SIG-M5 (cell line): Measurements from ENCODE around the gene C2orf66.

Source experiments
- DNase-seq: peaks from one replicate; lab custom pipeline; 2025; lab: John Stamatoyannopoulos, UW

The C2orf66 gene

DNA sequence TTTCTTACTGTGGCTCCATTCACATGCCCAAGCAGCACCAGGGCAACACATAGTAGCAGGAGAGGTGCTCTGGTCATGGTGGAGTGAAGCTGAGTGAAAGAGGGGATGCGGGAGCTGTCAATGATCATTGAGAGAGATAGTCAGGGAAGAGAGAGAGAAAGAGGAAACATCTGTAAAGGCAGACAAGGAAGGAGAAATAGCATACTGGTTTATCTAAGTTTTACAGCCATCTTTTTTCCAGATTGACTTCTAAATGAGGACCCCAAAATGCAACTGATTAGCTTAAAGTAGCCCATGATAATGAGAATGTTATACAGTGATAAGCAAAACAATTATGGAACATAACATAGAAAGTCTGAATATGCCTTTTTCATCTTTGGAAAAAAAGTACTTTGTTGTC, at the start of gene C2orf66:
Gene C2orf66 (minus strand): TSS at position 96 of the 400 bp plus-strand sequence. CDS start 19 bp downstream, at position 77.
- DNase-seq, result no peak

DNA sequence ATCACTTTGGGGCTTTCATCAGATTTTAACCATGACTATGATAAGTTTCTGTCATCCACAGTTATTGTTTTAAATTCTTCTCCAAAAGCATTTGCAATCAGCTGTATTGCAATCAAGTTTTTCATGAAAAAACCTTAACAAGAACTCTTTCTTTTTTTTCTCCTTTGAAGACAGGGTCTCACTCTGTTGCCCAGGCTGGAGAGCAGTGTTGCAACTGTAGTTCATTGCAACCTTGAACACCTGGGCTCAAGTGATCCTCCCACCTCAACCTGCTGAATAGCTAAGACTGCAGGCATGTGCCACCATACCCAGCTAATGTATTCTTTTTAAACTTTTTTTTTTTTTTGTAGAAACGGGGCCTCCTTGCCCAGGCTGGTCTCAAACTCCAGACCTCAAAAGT, 45.5 kb upstream of the C2orf66 start:
- DNase-seq, result no peak

DNA sequence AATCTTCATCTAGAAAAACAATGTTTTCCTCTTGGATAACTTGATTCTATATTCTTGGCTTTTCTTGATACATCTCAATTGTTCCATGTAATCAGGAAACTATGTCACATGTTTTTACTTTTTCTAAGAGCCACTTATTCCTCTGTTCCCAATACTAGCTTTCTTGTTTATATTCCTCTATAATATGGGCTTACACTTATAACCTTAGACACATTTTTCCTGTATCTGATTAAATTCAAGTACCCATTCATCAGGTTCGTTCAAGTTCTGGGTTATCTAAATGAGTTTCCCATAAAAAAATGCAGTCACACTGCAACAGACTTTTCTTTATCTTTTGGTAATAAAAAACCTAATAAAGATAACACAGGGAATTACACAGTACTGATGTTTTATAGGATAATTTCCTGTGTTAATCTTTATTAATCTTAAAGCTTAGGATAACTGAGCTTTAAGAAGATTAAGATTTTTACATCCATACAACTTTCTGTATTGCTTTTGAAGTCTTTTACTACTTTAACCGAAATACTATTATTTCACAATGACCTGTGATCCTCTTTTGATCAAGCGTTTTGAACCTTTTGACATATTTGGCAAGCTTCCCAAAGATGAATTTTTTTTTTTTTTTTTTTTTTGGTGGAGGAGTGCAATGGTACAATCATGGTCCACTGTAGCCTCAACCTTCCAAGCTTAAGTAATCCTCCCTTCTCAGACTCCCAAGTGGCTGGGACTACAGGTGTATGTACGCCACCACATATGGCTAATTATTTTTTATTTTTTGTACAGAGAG, 44.3 kb upstream of the C2orf66 start:
- no peak for DNase-seq

DNA sequence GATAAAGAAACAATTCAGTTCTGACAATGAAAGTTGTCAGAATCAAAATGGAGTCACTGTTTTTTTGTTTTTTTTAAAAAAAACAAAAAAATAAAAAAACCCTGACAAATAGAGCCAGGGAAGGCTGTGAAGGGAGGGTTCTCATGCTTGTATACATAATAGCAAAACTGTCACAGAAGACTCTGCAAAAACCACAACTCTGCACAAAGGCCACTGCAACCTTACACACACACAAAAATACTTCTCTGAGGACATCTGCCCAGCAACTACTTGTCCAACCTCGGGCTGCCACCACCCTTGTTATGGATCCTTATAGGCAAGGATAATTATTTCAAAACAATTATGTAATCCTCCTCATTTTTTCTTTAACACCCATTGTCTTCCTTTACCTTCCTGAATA, 41.9 kb upstream of the C2orf66 start:
- DNase-seq, result no peak

DNA sequence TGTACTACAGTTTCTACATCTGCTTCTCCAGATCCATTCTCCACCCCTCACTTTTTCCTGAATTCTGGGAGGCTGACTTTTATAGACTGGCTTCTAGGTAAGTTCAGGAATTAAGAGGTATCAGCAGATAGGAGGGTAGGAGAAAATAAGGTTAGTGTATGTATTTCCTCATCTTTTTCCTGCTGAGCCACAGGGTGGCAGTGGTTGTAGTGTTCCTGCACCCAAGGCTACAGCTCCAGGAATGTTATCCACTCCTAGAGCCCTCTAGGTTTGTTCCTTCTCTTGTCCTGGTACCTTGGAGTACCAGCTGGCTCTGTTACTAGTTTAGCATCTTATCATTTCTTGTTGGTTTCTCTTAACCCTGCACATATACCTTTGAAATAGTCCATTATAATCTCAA, 40.7 kb upstream of the C2orf66 start:
- no peak for DNase-seq

DNA sequence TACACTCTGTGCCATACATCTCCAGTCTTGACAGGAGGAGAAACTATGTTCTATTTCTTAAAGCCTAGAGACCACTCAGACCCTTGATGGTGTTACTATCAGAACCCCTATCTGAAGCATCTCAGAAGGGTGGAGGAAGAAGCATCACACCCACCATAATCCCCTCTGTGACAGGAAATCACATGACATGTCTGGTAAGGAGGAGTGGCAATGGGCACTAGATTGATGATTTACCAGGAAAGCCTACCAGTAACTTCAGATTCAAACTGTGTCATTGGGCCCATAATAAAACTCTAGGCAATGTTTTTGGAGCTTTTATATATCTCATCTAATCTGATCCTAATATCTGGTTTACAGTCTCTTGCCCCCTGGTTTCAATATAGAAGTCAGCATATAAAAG, 37.1 kb upstream of the C2orf66 start:
- DNase-seq, result no peak

DNA sequence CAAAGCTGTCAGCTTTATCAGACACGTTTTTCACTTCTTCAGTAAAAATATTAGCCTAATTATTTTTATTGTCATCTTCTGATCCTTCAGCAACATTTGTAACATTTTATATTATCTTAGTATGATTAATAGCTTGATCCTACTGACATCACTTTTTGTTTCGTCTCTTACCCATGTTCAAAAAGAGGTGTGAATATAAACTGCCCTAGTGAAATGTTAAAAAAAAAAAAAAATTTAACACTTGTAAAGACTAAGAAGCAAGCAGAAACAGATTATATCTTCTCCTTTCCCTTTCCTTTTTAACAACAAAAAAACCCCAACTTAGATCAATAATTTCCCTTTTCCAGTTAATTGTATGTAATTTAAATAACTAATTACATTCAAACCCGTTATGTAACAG, 36.2 kb upstream of the C2orf66 start:
- DNase-seq, result no peak

DNA sequence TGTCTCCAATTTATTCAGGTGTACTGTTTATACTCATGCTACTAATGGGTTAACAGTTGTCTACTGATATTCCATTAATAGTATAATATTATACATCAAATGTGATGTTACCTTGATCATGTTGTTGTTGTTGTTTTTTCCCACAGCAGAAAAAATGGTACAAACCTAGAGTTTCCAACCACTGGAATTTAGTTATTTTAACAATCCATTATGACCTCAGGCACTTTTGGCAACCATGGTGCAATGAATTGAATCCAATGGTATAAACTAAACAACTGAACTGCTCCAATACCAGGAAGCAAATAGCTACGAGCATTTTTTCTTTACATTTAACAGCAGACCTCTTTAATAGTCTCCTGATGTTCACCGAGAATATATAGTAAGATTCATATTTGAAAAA, 31.0 kb upstream of the C2orf66 start:
- no peak for DNase-seq

DNA sequence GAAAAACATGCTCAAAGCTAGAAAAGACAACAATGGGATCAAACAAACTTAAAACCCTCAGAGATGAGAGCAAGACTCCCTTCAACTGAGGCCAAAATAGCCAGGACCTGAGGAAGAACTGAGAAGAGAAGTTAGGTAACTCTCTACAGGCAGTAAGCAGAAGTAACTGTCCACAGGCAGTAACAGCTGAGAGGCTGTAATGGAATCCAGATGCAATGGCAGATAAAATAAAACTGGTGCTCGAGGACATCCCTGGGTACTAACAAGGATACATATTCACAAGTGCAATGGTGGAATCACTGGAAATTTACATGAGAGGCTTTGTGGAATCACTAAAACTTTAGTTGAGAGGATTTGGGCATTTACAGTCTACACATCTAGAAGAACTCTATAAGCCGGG, 30.4 kb upstream of the C2orf66 start:
- no peak for DNase-seq

DNA sequence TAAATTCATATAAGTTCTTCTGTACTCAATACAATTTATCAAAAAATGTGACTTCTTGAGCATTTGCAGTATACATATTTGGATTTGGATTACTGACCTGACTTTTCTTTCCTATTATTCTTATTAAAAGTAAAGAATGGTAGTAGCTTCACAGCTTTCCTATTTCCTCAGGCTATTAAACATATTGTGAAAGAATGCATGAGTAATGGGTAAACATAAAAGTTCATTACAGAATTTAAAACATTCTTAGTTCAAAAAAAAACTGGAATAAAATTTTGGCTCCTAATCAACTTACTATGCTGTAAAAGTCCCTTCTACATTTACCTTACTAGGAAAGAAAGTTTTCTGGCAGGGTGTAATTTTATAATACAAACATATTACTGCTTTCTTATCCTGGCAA, 27.3 kb upstream of the C2orf66 start:
- DNase-seq, result no peak

DNA sequence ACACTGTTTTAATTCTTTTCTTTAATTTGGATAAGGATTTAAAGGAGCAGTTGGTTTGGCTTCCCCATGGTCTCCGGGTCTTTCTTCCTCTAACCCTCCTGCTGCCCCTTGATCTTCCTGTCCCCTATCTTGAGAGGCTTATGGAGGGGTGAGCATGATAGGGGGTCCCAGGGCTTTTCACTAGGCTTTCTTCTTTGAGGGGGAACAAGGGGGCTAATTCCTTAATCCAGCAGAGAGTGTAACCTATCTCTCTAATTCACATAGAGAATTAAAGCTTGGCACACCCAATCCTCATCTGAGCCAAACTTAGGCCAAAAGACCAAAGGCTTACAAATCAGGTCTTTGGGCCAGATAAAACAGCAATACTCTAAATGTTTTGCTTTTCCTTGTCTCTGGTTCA, 21.5 kb upstream of the C2orf66 start:
- DNase-seq, result no peak

DNA sequence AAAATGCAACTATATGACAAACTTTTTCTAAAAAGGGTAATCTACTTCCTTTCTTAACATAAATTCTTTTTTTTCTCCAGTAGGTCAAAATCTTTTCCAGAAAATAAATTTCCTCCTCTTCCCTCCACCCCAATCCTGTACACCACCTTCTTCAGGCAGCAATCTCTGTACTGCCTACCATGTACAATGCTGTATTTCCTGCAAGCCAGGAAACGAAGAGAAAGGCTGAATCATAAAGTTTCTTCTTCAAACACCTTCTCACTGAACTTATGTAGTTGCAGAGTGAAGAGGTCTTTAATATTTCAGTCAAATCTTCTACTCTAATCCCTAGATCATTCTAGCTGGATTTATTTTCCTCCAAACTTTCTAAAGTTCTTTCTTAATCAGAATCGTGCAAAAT, 18.2 kb upstream of the C2orf66 start:
- DNase-seq, result no peak

DNA sequence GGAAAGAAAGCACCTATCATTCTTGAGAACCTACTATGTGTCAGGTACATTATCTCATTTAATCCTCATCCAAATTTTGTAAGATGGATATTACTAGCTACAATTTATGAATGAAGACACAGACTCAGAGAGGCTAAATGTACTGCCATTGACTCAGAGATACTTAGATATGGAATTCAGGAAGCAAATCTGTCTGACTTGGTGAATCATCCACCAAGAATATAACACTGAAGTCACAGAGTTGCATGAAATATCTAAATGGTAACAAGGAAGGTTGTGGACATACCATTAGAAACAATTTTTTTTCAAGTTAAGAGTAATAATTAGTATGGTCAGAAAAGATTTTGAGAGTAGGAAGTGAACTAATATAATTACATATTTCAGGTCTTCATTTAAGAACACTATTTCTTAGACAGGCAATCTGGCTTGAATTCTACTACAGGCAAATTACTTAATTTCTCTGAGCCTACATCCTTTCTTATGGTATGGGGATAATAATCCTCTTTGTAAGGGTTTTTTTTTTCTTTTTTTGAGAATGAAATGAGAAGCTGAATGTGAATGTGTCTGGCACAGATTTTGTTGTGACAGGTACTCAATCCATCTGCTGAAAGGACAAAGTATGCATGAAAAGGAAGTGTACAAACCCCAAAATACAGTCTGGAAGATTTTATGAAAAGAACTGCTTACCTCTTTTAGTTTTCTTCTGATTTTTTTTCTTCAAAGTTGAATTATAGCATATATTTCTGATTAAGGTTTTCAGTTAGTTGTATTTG, 14.8 kb upstream of the C2orf66 start:
- DNase-seq, result no peak

DNA sequence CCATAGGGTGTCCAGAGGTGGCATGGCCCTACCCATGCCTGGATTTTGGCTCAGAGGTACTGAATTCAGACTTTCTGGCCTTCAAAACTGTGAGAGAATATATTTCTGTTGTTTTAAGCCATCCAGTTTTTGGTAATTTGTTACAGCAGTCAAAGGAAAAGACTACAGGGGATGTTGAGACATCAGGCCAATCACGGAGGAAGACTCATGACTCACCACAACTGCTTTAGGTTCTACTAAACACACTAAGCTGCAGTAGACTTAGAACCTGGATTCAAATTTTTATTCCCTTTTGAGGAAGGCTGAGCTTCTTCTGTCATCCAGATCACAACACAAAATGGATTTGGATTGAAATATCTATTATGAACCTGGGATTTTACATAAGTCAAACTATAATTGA, 12.0 kb upstream of the C2orf66 start:
- no peak for DNase-seq

DNA sequence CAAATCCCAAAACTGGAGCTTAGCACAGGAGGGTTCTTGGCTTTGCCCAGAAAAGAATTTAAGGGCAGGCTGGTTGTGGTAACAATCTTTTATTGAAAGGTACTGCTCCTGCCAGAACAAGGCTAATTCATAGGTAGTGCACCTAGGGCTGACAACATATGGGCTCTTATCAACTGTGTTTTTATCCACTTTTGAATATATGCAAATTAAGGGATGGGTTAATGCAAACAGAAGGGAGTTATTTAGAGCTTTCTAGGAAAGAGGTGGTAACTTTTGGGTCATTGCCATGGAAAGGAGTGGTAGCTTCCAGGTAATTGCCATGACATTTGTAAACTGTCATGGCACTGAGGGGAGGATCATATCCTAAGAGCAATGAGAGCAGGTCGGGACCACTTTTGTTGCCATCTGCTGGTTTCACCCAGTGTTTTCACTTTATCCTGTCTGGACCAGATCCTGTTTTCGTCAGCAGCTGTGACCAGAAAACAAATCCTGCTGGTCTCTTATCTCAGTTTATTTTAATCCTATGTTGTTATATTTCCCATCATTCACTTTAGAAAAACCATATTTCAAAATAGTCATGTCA, 981 bp downstream of the C2orf66 start:
- no peak for DNase-seq

DNA sequence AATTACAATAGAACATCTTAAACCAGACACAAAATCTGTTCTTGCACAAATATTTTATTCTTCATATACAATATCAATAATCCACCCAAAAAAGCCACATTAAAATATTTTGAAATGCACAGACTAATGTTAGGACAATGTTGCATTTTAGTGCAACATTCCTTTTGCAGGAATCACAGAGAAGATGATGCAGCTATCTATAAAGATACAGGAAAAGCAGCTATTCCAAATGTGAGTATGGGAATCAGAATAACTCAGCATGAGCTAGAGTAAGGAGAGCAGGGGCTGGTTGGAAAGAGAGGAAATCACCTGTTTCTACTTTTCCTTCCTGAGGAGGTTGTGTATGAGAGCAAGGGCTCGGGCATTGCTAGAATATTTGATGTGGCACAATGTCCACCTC, 4.8 kb downstream of the C2orf66 start:
- no peak for DNase-seq

DNA sequence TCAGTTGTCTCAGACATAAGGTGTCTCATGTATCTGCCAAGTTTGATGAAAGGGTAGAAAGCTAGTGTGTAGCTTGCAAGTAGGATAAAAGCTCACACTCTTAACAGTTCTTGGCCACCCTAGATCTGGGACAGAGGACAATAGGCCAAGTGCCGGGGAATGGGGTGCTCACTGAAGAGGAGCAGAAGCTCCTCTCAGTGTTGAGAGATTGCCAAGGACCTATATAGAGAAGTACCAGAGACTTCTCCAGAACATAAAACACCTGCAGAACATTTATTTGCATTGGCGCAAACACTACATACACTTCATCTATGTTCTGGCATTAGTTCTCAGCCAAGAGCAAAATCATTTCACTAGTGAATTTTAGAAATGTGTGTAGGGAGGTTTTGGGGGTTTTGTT, 6.8 kb downstream of the C2orf66 start:
- no peak for DNase-seq

DNA sequence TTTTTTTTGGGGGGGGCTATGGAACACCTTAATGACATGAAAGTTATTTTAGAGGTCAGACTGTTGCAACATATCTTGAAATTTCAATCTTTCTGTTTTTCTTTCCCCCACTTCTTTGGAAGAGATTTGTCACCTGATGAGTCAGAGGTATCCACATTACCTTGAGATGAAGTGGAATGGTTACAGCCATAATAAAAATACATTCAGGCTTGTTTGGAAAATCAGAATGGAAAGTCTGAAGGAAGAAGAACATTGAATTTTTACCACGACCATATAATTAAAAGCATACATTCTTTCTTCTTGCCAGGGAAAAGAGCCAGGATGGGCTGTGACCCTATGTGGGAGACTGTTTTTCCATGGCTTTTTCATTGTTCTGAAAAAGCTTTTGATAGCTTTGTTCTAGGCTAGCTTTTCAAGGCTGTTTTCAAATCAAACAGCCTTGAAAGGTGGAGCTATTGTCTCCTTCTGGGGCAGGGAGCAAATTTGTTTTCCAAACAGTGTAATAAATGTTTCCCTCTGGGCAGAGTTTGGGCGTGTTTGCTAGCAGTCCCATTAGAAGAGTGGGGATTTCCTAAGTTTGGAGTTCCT, 7.4 kb downstream of the C2orf66 start:
- DNase-seq, result no peak

DNA sequence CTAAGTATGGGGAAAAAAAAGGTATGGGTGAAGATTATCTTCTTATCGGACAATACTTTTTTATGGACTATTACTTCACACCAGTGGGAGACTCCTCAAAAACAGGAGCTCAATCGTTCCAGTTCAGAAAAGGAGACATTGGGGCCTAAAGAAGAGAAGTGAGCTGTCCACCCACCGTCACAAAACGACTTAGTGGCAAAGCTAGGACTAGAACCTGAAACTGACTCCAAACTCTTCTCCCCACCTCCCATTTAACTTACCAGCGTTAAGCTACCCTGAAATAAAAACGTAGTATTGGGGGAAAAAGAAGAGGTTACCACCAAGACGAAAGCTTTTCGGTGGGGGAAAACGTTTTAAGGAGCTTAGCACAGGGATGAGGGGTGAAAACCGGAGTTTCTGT, 10.2 kb downstream of the C2orf66 start:
- DNase-seq, result no peak

DNA sequence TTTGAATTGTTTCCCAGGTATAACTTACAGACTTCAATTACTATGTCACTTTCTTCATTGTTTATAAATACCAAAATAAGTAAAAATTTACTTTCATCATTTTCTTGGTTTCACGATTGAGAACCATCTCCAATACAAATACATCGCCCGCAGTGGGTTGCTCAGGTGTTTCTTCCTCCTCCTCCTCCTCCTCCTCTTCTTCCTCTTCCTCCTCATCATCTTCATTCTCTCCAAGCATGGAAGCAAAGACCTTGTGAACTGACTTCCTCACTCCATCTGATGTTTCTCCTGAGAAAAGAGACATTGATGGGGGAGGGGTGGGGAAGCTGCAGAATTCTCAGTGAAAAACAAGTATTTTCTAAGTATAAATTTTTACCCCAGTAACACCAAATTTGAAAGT, 16.3 kb downstream of the C2orf66 start:
- DNase-seq, result no peak

DNA sequence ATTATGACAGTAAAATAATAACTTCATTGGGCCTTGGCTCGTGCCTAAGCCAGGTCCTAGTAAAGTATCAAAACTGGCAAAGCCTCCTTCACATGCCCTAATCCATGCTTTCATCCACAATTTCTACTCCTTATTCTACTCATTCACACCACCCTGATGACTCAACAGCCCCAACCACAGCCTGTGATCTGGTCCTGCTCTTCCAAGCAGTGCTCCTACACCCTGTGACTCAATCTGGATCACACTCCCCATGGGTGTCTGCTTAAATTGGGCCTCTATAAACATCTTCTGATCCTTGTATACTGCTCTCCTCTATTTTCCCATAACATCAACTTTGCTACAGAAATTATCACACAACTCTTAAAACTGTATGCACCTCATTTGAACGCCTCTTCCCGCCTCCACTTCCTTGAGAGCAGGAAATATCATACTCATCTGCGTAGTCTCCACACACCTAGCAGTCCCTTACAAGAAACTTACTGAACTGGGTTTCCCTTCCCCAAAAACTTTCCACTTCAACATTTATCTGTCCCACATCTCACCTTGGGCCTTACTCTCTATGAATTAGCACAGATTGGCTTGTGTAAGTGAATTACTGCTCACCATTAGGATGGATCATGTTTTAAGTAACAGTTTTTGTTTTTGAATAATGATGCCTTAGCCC, 25.6 kb downstream of the C2orf66 start:
- DNase-seq, result no peak

DNA sequence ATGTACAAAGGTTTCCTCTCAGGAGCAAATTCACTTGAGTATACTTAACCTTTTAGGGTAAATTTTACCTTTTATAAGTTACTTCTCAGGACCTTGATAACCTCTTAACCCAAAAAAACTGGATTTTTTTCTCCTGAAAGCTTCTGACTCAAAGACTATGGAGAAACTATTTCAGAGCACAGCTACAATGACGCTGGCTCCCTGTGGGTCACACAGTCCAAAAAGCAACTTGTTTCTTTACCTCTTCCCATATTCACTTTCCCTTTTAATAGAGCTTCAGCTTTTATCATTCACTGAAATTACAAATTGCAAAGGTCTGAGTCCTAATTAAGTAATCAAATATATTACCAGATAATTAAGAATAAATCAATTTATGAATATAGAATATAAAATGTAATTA, 42.1 kb downstream of the C2orf66 start:
- no peak for DNase-seq

DNA sequence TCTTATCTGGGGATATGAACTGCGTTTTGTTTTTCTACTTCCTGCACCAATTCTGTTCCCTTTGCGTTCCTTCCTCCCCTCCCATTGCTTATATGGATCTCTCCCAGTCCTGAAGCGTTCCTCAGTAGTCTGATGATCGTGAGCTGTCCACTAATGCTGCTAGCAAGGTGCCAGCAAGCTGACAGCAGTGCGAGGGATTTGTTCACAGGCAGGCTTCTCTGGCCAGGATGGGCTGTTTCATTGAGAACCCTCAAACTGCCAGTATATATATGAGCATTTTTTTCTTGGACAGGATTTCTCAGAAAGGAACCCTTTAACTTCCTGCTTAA, 49.8 kb downstream of the C2orf66 start:
- DNase-seq, result no peak
